ENCODE results near the gene MCFD2. TPM values are rescaled to one million over a fixed set of nuclear protein-coding genes. Genes with fewer than 3 reads are reported as not detected.

Gene MCFD2
- total RNA-seq, 1 donor from 2014 or later, result 90.5 TPM

GRCh38 chr2:46859482-46859881 is 56.1 kb downstream of the MCFD2 start:
- intact Hi-C loops (cut with DNase I), result no loop called here
- no peak for DNase-seq (ENCODE audit: low spot score)
- no peak for ATAC-seq

DNA sequence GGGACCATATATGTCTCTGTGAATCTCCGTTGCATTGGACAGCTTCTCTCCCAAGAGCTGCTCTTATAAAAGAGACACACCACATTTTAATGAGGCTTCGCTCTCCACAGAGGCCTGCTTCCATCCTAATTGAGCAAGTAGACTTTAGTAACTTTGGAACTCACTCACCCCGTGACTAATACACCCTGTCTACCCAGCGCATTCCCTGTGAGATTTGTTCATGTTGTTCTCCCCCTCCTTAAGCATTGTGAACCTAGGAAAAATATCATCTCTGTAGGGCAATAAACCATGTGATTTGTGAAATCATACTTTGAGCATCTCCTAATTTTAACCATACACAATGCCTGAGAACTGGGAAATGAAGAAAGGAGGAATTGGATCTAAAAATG is 56.9 kb downstream of the MCFD2 start:
- intact Hi-C loops (cut with DNase I), result no loop called here
- DNase-seq (ENCODE audit: low spot score) (no peak), ATAC-seq (peak; percentile 56)

DNA sequence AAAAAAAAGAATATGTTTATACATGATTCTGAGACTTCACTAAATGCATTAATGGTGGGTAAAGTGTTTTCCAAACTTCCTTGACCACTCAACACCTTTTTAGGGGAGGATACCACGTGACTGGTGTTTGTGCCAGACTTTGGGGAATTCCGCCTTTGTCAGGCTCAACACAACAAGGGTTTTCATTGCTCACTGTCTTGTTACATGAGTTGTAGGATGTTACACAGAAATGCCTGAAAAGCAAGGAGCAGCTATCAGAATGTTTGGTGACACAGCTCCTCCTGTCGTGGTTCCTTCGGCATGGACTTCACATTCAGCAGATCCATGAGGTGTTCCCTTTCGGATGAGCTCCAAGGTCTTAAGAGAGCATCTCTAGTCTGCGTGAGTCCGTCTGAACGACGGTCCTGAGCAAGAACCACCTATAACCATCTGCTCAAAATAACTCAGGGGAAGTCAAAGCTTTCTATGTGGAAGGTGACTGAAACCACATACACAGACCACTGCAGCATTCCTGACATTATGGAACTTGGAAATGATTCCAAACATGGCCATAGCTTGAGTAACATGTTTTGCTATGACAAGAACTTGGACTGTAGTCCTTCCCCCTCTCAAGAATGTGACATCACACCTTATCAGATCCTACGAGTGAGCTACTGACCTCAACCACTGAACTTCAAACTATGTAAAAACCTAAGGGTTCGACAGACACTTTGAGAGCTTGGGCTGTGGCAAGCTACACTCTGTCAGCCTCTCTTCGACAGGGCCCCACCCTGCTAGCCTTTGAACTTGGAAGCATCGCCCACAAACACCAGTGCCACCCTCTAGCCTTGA is 57.5 kb downstream of the MCFD2 start:
- intact Hi-C loops (cut with DNase I), result no loop called here
- ATAC-seq, result no peak
- DNase-seq (ENCODE audit: low spot score), result no peak

GRCh38 chr2:46856336-46856735 is 59.3 kb downstream of the MCFD2 start:
- intact Hi-C loops (cut with DNase I), result no loop called here

DNA sequence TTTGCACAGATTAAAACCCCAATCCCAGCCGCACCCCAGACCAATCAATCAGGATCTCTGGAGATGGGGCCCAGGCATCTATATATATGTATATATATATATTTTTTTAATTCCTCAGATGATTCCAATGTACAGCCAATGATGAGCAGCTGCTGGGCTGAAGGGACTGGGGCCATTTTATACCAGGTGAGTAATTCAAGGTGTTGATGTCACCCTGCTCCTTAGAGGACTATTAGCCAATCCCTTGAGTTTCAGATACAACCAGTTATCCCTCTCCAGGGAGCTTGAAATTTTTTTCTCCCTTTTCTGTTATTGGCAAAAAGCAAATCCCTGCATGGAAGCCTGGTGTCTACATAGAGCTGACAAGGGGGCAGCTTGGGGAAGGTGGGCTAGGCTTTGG is 59.8 kb downstream of the MCFD2 start:
- DNase-seq (ENCODE audit: low spot score), result no peak
- intact Hi-C loops (cut with DNase I), result no loop called here
- no peak for ATAC-seq

More at GRCh38 chr2:46856336-46856735, 59.3 kb downstream of the MCFD2 start:
- no peak for ATAC-seq
- DNase-seq (ENCODE audit: low spot score), result no peak

GRCh38 chr2:46854260-46854659 is 61.3 kb downstream of the MCFD2 start:
- ATAC-seq (no peak), DNase-seq (ENCODE audit: low spot score) (no peak)
- intact Hi-C loops (cut with DNase I), result no loop called here

GRCh38 chr2:46852598-46852997 is 63.0 kb downstream of the MCFD2 start:
- intact Hi-C loops (cut with DNase I), result no loop called here
- DNase-seq (ENCODE audit: low spot score), result no peak

DNA sequence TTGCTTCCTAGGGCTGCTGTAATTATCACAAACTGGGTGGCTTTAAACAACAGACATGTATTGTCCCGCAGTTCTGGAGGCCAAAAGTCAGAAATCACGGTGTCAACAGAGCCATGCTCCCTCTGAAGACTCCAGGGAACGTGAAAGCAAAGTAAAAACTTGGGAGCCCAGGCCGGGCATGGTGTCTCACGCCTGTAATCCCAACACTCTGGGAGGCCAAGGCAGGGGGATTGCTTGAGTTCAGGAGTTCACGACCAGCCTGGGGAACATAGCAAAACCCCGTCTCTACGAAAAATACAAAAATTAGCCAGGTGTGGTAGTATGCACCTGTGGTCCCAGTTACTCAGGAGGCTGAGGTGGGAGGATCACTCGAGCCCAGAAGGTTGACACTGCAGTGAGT is 63.5 kb downstream of the MCFD2 start:
- intact Hi-C loops (cut with DNase I), result no loop called here
- no peak for DNase-seq (ENCODE audit: low spot score)

More at GRCh38 chr2:46852598-46852997, 63.0 kb downstream of the MCFD2 start:
- no peak for ATAC-seq

More for the DNA sequence above, 63.5 kb downstream of the MCFD2 start:
- no peak for ATAC-seq

Other genes starting within 250 kb of the MCFD2 start
- gene SOCS5, start 216.5 kb downstream of the MCFD2 start, total RNA-seq, result 33.0 TPM
- 33.3 TPM for gene TTC7A, start 25.4 kb upstream of the MCFD2 start, total RNA-seq
- 0.89 TPM for gene STPG4, start 239.5 kb upstream of the MCFD2 start, total RNA-seq